HG02678 (cell line): Measurements from ENCODE around the gene A2ML1.
"Not testable (repeated sequence)": the region's sequence is repeated elsewhere in the genome, so short reads cannot be mapped to it uniquely, and the experiment has no call there.

Experiments used
- ATAC-seq: cut with Tn5 transposase; IDR thresholded peaks from one replicate; pipeline ENCODE4 v1.9.1; 2021; ENCODE audit warnings: mild to moderate bottlenecking, moderate library complexity; ENCODE audit not compliant: unreplicated experiment

Gene A2ML1

DNA sequence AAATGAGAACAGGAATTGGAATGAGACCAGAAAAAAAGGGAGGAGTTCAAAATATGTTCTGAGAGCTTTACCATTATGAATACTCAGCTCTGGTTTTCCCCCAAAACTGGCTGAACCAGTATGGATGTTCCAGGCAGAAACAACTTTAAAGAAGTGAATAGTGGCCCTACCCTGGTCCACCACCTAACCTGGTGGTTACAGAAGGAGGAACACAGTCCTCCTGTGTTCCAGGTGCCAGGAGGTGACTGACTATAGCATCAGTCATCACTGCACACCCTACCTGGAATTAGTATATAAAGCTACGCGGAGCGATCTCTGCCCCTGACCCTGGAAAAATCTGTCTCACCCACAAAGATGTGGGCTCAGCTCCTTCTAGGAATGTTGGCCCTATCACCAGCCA, at the start of gene A2ML1:
Gene A2ML1 (plus strand): TSS at position 324 of the 400 bp plus-strand sequence. CDS start 31 bp downstream, at position 355.
- no peak for ATAC-seq

DNA sequence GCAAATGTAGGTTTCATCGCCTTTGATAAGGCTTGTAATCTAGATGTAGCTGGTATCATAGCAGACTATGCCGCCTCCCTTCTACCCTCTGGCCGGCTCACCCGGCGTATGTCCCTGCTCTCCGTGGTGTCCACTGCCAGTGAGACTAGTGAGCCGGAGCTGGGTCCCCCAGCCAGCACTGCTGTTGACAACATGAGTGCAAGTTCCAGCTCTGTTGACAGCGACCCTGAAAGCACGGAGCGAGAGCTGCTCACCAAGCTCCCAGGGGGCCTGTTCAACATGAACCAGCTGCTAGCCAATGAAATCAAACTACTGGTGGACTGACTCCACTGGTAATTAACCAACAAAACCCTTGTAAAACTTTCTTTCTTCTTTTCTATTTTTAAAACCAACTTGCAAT, 49.0 kb upstream of the A2ML1 start:
- no peak for ATAC-seq

DNA sequence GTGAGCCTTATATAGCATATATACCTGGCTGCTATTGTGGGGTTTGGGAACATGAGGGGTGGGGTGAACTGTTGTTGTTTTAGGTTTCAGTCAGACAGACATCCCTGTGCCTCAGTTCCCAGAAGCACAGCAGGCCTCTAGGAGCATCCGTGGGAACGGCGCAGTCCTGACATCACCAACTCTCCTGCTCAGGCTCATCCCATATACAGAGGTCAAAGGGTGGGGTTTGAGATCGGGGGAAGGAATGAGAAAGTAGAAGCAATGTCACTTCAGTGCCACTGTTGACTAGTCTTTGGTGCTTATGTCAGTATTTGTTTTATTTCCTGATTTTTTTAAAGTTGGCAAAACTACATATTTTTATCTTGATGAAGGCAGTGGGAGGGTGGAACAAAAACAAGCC, 43.1 kb upstream of the A2ML1 start:
- no peak for ATAC-seq

DNA sequence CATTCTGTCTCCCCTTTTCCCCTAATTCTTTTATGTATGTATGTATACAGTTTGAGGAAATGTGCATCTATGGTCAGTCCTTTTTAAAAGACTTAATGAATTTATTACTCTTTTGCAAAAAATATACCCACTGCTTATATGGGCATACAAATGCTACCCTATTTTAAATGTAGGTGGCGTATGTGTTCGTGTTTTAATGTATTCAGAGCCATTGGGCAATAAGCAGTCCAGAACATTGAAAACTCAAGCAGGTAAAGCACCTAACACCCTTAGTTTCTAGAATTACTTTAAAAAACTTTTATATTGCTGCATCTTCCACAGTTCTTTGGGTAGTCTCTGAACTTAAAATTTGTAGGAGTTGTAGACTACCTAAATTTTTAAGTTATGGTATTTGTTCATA, 42.6 kb upstream of the A2ML1 start:
- no peak for ATAC-seq

DNA sequence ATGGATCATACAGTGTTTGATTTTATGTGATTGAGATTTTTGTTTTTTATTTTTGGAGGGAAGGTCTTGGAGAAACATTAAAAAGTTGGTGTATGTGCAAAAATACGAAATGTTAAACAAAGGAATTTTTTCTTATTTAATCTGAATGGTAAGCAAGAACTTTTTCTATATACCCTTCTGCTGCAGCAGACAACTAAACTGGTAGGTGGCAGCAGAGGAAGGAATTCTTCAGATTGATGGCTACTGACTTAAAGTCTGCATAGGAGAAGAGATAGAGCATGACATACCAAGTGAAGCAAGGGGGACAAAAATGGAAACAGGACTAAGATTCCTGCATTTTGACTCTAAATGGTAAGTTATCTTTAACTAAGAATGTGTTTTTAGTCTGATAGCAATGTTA, 42.0 kb upstream of the A2ML1 start:
- no peak for ATAC-seq

DNA sequence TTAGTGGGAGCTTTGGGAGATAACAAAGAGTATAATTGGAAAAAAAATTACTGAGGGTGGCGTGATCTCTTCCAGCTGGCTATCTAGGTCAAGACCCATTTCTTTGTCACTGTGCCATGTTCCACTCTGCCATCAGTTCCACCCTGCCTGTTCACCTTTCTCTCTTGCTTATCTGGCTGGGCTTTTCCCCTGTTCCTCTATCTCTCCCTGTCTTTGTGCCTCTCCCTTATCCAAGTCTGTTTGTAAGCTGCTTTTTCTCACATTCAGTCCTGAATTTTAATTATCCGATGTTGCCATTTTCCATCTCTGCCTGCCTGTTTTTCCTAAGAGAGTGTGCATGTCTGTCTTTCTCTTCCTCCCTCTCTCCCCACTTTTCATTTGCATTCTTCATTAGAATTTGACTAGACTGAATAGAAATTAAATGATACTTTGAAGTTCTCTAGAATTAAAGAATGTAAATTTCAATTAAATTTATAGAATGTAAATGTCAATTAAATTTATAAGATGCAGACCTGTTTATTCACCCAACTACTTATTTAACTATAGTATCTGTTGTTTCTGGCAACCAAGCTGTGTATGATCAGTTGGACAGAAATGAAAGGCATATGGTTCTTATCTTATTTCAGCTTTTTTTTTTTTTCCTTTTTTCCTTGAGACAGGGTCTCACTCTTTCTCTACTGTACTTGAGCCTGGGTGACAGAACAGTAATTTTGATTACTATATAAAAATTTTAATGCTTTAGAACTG, 40.9 kb upstream of the A2ML1 start:
- ATAC-seq: no peak

DNA sequence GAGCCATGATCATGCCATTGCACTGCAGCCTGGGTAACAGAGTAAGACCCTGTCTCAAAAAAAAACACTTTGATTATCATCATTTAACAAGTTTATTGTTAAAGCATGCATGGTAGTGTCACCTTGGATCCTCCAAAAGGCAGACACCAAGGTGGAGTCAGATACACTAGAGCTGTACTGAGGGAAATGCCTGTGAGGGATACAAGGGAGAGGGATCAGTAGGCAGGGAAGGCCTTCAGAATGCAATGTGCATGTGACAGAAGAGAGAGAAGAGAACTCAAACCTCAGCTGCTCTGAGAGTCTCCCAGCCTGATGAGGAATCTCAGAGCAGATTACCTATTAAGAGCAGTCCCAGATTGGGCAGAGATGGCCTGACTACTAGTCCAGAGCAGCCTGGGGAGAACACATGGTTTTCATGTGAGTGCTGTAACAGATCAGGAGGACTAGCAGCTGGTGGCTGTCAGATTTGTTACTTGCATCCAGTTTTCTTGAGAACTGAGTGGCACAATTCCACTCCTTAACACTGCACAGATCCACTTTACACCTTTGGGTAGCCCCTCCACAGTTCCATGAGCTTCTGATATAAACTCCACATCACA, 38.0 kb upstream of the A2ML1 start:
- ATAC-seq: no peak

DNA sequence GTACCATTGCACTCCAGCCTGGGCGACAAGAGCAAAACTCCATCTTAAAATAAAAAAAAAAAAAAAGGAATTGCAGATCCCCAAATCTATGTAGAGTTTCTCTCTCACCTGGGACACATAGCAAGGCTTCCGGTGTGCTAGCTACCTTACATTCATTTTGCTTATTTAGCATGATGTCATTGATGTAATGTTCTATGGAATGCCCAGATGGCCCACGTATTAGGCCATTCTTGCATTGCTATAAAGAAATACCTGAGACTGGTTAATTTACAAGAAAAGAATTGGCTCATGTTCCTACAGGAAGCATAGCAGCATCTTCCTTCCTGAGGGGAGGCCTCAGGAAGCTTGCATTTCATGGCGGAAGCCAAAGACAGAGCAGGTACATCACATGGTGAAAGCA, 36.9 kb upstream of the A2ML1 start:
- no peak for ATAC-seq

DNA sequence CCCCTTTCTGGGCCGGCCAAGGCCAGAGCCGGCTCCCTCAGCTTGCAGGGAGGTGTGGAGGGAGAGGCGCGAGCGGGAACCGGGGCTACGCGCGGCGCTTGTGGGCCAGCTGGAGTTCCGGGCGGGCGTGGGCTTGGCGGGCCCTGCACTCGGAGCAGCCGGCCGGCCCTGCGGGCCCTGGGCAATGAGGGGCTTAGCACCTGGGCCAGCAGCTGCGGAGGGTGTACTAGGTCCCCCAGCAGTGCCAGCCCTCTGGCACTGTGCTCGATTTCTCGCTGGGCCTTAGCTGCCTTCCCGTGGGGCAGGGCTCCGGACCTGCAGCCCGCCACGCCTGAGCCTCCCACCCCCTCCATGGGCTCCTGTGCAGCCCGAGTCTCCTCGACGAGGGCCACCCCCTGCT, 35.2 kb upstream of the A2ML1 start:
- not testable (repeated sequence) for ATAC-seq

DNA sequence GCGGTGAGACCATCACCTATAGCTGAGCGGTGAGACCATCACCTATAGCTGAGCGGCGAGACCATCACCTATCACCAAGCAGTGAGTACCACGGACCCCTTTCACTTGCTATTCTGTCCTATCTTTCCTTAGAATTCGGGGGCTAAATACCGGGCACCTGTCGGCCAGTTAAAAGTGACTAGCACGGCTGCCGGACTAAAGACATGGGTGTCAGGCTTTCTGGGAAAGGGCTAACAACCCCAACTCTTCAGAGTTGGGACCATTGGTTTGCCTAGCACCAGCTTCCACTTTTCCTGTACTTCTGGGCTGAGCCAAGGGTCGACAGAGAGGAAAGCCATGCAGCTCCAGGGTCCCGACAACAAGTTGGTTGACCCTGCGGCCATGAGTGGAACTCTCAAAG, 33.7 kb upstream of the A2ML1 start:
- ATAC-seq: not testable (repeated sequence)

DNA sequence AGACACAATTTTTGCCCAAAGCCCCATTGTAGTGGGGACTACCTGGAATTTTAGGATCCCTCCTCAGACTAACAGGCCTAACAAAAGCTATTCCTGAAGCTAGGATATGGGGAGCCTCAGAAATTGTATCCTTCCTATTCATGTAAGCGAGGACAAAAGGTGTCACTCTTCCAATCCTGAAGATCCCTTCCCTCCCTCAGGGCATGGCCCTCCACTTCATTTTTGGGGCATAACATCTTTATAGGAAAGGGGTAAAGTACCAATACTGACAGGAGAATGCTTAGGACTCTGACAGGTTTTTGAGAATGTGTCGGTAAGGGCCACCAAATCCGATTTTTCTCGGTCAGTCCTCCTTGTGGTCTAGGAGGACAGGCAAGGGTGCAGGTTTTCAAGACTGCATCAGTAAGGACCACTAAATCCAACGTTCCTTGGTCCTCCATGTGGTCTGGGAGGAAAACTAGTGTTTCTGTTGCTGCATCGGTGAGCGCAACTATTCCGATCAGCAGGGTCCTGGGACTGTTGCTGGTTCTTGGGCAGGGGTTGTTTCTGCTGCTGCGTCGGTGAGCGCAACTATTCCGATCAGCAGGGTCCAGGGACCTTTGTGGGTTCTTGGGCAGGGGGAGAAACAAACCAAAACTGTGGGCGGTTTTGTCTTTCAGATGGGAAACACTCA, 32.9 kb upstream of the A2ML1 start:
- not testable (repeated sequence) for ATAC-seq

DNA sequence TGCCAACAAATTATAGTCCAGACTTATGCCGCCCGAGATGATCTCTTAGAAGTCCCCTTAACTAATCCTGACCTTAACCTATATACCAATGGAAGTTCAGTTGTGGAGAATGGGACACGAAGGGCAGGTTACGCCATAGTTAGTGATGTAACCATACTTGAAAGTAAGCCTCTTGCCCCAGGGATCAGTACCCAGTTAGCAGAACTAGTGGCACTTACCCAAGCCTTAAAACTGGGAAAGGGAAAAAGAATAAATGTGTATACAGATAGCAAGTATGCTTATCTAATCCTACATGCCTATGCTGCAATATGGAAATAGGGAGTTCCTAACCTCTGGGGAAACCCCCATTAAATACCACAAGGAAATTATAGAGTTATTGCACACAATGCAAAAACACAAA, 29.2 kb upstream of the A2ML1 start:
- not testable (repeated sequence) for ATAC-seq

DNA sequence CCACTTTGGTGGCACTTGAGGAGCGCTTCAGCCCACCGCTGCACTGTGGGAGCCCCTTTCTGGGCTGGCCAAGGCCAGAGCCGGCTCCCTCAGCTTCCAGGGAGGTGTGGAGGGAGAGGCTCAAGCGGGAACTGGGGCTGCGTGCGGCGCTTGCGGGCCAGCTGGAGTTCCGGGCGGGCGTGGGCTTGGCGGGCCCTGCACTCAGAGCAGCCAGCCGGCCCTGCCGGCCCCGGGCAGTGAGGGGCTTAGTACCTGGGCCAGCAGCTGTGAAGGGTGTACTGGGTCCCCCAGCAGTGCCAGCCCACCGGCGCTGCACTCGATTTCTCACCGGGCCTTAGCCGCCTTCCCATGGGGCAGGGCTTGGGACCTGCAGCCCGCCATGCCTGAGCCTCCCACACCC, 27.8 kb upstream of the A2ML1 start:
- not testable (repeated sequence) for ATAC-seq

DNA sequence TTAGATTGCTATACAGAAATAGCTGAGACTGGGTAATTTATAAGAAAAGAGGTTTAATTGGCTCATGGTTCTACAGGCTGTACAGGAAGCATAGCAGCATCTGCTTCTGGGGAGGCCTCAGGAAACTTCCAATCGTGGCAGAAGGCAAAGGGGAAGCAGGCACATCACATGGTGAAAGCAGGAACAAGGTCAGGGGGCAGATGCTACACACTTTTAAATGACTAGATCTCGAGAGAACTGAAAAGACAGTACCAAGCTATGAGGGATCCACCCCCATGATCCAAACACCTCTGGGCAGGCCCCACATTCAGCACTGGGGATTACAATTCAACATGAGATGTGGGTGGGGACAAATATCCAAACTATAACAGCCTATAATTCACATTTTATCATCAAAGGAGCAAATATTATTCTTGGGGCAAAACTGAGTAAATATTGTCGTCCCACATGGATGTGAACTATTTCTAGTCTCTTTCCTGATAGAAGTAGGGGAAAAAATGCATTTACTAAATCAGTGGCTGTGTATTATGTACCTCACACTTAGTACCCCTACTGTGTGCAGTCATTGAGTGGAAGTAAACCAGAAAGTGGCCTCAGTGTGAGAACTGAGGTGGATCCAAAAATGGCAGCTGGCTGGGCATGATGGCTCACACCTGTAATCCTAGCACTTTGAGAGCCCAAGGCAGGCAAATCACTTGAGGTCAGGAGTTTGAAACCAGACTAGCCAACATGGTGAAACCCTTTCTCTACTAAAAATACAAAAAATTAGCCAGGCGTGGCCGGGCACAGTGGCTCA, 25.4 kb upstream of the A2ML1 start:
- no peak for ATAC-seq

DNA sequence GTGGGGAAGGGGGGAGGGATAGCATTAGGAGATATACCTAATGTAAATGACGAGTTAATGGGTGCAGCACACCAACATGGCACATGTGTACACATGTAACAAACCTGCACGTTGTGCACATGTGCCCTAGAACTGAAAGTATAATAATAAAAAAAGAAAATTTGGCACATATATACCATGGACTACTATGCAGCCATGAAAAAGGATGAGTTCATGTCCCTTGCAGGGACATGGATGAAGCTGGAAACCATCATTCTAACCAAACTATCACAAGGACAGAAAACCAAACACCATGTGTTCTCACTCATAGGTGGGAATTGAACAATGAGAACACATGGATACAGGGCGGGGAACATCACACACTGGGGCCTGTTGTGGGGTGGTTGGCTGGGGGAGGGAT, 21.2 kb upstream of the A2ML1 start:
- ATAC-seq: not testable (repeated sequence)

DNA sequence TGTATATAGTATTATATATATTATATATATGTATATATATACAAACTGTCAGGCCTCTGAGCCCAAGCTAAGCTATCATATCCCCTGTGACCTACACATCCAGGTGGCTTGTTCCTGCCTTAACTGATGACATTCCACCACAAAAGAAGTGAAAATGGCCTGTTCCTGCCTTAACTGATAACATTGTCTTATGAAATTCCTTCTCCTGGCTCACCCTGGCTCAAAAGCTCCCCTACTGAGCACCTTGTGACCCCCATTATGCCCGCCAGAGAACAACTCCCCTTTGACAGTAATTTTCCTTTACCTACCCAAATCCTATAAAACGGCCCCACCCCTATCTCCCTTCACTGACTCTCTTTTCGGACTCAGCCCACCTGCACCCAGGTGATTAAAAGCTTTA, 17.6 kb upstream of the A2ML1 start:
- not testable (repeated sequence) for ATAC-seq

DNA sequence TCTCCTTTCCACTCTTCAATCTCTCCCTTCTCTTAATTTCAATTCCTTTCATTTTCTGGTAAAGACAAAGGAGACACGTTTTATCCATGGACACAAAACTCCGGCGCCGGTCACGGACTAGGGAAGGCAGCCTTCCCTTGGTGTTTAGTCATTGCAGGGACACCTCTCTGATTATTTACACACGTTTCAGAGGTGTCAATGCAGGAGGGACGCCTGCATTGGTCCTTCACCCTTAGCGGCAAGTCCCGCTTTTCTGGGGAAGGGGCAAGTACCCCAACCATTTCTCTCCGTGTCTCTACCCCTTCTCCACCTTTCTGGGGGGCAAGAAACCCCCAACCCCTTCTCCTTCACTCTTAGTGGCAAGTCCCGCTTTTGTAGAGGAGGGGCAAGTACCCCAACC, 16.9 kb upstream of the A2ML1 start:
- not testable (repeated sequence) for ATAC-seq

DNA sequence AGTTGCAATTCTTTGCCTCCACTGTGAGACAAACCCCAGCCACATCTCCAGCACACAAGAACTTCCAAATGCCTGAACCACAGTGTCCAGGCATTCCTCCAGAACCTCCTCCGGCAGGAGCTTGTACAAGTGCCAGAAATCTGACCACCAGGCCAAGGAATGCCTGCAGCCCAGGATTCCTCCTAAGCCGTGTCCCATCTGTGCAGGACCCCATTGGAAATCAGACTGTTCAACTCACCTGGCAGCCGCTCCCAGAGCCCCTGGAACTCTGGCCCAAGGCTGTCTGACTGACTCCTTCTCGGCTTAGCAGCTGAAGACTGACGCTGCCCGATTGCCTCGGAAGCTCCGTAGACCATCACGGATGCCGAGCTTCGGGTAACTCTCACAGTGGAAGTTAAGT, 15.3 kb upstream of the A2ML1 start:
- not testable (repeated sequence) for ATAC-seq

DNA sequence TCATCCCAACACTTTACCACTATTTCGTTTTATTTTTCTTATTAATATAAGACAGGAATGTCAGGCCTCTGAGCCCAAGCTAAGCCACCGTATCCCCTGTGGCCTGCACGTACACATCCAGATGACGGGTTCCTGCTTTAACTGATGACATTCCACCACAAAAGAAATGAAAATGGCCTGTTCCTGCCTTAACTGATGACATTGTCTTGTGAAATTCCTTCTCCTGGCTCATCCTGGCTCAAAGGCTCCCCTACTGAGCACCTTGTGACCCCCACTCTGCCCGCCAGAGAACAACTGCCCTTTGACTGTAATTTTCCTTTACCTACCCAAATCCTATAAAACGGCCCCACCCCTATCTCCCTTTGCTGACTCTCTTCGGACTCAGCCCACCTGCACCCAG, 12.3 kb upstream of the A2ML1 start:
- ATAC-seq: not testable (repeated sequence)

DNA sequence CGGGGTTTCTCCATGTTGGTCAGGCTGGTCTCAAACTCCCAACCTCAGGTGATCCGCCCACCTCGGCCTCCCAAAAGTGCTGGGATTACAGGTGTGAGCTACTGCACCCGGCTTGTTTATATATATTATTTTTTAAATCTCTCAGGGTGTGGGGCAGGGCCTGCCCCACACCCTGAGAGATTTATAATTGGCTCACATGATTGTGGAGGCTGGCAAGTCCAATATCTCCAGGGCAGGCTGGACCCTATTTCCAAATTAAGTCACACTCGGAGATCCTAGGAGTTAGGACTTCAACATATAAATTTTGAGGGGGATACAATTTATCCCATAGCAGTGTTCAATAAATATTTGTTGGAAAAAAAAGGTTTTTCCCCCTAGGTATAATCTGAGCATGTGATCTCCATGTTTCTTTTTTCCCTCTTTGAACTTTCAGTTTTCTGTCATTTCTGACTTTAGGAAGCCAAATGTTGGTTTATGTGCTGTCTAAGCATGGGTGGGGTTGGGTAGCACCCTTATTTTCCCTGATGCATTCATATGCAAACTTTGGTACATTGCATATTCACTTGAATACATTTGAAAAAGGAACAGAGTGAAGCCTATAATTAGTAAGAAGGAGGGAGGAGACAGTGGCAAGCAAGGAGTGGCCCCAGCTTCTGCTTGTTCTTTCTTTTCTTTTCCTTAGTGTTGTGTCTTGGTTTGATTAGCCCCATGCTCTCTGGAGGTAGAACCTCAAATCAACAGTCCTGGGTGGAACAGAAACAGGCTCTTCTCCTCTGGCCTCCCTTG, 8.7 kb upstream of the A2ML1 start:
- no peak for ATAC-seq
